Measurements from ENCODE around the gene KRTAP5-3. TPM values are rescaled to one million over a fixed set of nuclear protein-coding genes. Genes with fewer than 3 reads are reported as not detected.
A peak's percentile ranks its signal among the peaks of the same experiment; 100 is the strongest.

Gene KRTAP5-3
- total RNA-seq, 6 experiments from 2014 or later: not detected

GRCh38 chr11:1625541-1625940 is 17.3 kb upstream of the KRTAP5-3 start:
- no peak for TF ChIP-seq CTCF (IDR thresholded peaks at IDR 0.05)
- no peak for TF ChIP-seq POLR2A (IDR thresholded peaks at IDR 0.05)
- no CpG with 5 or more reads among the region's 13 CpGs for WGBS (ENCODE audit: insufficient coverage, low coverage, low lambda C conversion rate, missing lambda C conversion rate)
- intact Hi-C loops (cut with DNase I): no loop called here
- Histone ChIP-seq H3K4me1 (no peaks in the 10 kb centered on the region), H3K36me3 (no peaks in the 10 kb centered on the region), H3K27me3 (no peaks in the 10 kb centered on the region), H3K4me3 (no peak overlapping the region), H3K9me3 (no peaks in the 10 kb centered on the region), H3K27ac (no peak overlapping the region)
- no peak for DNase-seq
- ATAC-seq: no peak

GRCh38 chr11:1624621-1625020 is 16.4 kb upstream of the KRTAP5-3 start:
- no peak for TF ChIP-seq CTCF (IDR thresholded peaks at IDR 0.05)
- TF ChIP-seq POLR2A (IDR thresholded peaks at IDR 0.05): no peak
- intact Hi-C loops (cut with DNase I): no loop called here
- ATAC-seq (no peak), DNase-seq (no peak)
- H3K4me3 ChIP-seq: no peak overlapping the region
- no peaks in the 10 kb centered on the region for H3K4me1 ChIP-seq
- H3K27me3 ChIP-seq: no peaks in the 10 kb centered on the region
- no peaks in the 10 kb centered on the region for H3K9me3 ChIP-seq
- no peaks in the 10 kb centered on the region for H3K36me3 ChIP-seq
- WGBS (ENCODE audit: insufficient coverage, low coverage, low lambda C conversion rate, missing lambda C conversion rate): 77% methylated on average over 15 of the region's 16 CpGs
- no peak overlapping the region for H3K27ac ChIP-seq

GRCh38 chr11:1623716-1624115 is 15.5 kb upstream of the KRTAP5-3 start:
- H3K4me3 ChIP-seq: no peak overlapping the region
- H3K27ac ChIP-seq: no peak overlapping the region
- no peak for TF ChIP-seq POLR2A (IDR thresholded peaks at IDR 0.05)
- no peak for TF ChIP-seq CTCF (IDR thresholded peaks at IDR 0.05)
- intact Hi-C loops (cut with DNase I): no loop called here
- H3K27me3 ChIP-seq: no peaks in the 10 kb centered on the region
- ATAC-seq (no peak), DNase-seq (no peak)
- no peaks in the 10 kb centered on the region for H3K4me1 ChIP-seq
- no peaks in the 10 kb centered on the region for H3K9me3 ChIP-seq
- WGBS (ENCODE audit: insufficient coverage, low coverage, low lambda C conversion rate, missing lambda C conversion rate): 74% methylated on average over 5 of the region's 9 CpGs
- no peaks in the 10 kb centered on the region for H3K36me3 ChIP-seq

GRCh38 chr11:1622086-1622485 is 13.8 kb upstream of the KRTAP5-3 start, which contains the start of gene KRTAP5-4:
Gene KRTAP5-4 (minus strand): TSS chr11:1622138. CDS start chr11:1622093, 45 bp downstream.
- Histone ChIP-seq H3K27me3 (no peaks in the 10 kb centered on the region), H3K36me3 (no peaks in the 10 kb centered on the region), H3K9me3 (no peaks in the 10 kb centered on the region), H3K27ac (no peak within 1 kb of the TSS), H3K4me1 (no peaks in the 10 kb centered on the region), H3K4me3 (no peak within 1 kb of the TSS)
- no peak for TF ChIP-seq POLR2A (IDR thresholded peaks at IDR 0.05)
- no peak for TF ChIP-seq CTCF (IDR thresholded peaks at IDR 0.05)
- peak in 1 of 4 donors; percentile 82 for ATAC-seq
- intact Hi-C loops (cut with DNase I): no loop called here
- WGBS (ENCODE audit: insufficient coverage, low coverage, low lambda C conversion rate, missing lambda C conversion rate): 40% methylated on average over 1 of the region's 1 CpG
- DNase-seq: no peak

- no peak for DNase-seq
- Histone ChIP-seq H3K4me1 (no peaks in the 10 kb centered on the region), H3K9me3 (no peaks in the 10 kb centered on the region), H3K4me3 (no peak overlapping the region), H3K27ac (no peak overlapping the region), H3K27me3 (no peaks in the 10 kb centered on the region), H3K36me3 (no peaks in the 10 kb centered on the region)
- TF ChIP-seq POLR2A (IDR thresholded peaks at IDR 0.05) (no peak), CTCF (IDR thresholded peaks at IDR 0.05) (no peak)
- intact Hi-C loops (cut with DNase I): no loop called here
- 49% methylated on average over 10 of the region's 10 CpGs for WGBS (ENCODE audit: insufficient coverage, low coverage, low lambda C conversion rate, missing lambda C conversion rate)
- peak in 3 of 4 donors; percentile 39 to 59 (median 43) for ATAC-seq
Observed at GRCh38 chr11:1619449-1619848, 11.2 kb upstream of the KRTAP5-3 start.
